Epithelial cell of esophagus (primary cell): ENCODE data around the gene KRT86.

Source experiments
- DNase-seq: peaks from one replicate; pipeline ENCODE4 v3.0.0; 2010; ENCODE audit warnings: low read depth
- H3K4me3 ChIP-seq: 2 replicates; pipeline ENCODE4 v1.5.1; 2011; ENCODE audit warnings: mild to moderate bottlenecking, low read length, control low read depth
- TF ChIP-seq, protein P1 (sequence below): IDR thresholded peaks from 2 replicates; pipeline ENCODE4 v1.5.1; 2011; ENCODE audit warnings: low read depth, mild to moderate bottlenecking, low read length, control low read depth, inconsistent platforms; ENCODE audit not compliant: insufficient read depth; ENCODE audit errors: missing control alignments

The KRT86 gene

DNA sequence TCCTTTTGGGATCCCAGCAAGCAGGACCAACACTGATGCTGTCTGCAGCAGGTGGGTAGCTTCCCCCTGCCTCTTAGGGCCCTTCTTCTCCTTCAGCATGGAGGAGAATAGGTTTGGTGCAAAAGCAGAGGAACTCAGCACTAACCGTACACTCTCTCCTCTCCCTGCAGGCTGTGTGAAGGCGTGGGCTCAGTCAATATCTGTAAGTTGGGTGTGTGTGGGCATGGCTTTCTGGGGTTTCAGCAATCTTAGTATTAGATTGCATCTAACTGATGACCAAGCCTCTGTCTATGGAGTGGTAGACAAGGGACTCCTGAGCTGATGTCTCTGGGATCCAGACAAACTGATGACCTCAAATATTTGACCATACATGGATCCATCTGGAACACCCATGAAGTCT lies 78.5 kb downstream of the KRT86 start:
- TF ChIP-seq, protein P1, sequence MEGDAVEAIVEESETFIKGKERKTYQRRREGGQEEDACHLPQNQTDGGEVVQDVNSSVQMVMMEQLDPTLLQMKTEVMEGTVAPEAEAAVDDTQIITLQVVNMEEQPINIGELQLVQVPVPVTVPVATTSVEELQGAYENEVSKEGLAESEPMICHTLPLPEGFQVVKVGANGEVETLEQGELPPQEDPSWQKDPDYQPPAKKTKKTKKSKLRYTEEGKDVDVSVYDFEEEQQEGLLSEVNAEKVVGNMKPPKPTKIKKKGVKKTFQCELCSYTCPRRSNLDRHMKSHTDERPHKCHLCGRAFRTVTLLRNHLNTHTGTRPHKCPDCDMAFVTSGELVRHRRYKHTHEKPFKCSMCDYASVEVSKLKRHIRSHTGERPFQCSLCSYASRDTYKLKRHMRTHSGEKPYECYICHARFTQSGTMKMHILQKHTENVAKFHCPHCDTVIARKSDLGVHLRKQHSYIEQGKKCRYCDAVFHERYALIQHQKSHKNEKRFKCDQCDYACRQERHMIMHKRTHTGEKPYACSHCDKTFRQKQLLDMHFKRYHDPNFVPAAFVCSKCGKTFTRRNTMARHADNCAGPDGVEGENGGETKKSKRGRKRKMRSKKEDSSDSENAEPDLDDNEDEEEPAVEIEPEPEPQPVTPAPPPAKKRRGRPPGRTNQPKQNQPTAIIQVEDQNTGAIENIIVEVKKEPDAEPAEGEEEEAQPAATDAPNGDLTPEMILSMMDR: no peak
- H3K4me3 ChIP-seq: no peak overlapping the region
- no peak for DNase-seq

DNA sequence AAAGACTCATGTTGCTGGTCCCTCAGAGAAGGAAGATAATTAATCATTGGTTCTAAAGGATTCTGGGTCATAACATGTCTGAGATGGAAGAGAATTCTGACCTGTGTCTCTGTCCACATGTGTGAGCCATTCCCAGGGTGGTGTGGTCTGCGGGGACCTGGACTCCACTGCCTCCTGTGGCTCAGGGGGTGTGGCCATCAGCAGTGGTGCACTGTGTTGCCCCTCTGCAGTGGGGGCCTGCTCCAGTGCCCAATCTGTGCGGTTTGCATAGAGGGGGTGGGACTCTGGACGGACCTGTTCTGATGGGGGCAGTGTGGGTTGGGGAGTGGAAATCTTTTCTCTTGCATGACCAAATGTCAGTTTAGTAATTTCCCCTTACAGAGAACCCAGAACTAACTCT lies 79.3 kb downstream of the KRT86 start:
- TF ChIP-seq, protein P1: no peak
- no peak for DNase-seq
- no peak overlapping the region for H3K4me3 ChIP-seq

DNA sequence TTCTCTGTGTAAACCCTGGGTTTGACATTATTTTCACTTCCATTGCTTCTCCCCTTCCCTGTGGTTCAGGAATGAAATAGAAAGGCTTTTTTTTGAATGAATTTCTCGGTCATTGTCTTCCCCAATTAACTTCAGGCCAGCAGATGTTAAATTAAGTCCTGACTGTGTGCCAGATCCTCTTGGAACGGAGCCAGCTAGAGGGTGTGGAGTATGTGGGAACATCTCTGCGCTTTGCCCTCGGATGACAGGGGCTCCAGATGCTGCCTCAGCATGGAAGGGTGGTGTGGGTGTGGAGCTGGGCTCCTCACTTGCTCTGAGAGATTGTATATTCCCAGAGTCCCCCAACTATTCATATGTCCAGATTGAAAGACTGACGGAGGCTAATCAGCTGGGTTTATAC lies 79.8 kb downstream of the KRT86 start:
- DNase-seq: no peak
- TF ChIP-seq, protein P1: no peak
- no peak overlapping the region for H3K4me3 ChIP-seq

DNA sequence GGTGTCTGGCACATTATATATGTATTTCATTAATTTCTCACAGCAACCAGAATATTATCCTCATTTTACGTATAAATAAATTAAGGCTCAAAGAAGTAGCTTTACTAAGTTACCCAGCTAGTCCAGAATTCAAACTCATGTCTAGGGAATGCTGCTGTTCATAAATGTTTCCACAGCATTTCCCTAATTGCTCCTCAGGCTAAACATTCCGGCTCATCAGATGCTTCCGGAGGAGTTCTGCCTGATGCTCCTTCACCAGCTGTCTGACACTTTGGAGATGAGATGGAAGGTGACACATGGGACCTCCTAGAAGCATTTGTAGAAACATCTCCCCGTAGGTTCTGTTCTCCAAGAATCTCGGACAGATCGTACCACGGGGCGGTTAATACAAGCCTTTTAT lies 80.7 kb downstream of the KRT86 start:
- H3K4me3 ChIP-seq: no peak overlapping the region
- no peak for DNase-seq
- TF ChIP-seq, protein P1: no peak

DNA sequence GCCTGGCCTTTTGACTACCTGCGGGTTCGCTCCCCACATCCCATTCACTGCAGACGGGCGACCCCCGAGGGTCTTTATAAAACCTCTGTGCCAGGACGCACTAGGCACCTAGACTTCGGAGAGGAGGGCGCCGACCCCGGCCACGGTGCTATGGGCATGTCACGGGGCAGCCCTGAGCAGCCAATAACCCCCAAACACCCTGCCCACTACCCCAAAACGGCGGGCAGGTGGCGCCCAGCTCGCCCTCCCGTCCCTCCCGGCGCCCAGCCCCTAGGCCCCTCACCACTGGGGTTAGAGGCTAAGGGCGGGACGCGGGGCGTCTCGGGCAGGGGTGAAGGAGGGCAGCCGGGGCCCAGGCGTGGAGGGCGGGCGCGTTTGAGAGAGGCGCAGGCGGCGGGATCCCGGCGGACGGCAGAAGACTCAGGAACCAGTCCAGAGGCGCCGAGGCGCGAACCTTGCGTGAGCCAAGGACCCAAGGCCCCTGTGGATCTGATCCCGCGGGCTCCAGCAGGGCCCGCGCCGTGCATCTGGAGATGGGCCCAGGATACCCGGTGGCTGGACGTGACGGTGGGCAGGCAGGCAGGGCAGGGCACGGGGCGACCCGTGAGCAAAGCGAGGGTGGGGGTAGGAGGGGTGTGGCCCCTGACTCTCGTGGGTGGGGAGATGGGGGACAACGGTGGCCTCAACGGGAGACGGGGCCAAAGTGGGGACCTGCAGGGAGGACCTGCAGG lies 81.8 kb downstream of the KRT86 start:
- no peak for DNase-seq
- no peak overlapping the region for H3K4me3 ChIP-seq
- TF ChIP-seq, protein P1: no peak

DNA sequence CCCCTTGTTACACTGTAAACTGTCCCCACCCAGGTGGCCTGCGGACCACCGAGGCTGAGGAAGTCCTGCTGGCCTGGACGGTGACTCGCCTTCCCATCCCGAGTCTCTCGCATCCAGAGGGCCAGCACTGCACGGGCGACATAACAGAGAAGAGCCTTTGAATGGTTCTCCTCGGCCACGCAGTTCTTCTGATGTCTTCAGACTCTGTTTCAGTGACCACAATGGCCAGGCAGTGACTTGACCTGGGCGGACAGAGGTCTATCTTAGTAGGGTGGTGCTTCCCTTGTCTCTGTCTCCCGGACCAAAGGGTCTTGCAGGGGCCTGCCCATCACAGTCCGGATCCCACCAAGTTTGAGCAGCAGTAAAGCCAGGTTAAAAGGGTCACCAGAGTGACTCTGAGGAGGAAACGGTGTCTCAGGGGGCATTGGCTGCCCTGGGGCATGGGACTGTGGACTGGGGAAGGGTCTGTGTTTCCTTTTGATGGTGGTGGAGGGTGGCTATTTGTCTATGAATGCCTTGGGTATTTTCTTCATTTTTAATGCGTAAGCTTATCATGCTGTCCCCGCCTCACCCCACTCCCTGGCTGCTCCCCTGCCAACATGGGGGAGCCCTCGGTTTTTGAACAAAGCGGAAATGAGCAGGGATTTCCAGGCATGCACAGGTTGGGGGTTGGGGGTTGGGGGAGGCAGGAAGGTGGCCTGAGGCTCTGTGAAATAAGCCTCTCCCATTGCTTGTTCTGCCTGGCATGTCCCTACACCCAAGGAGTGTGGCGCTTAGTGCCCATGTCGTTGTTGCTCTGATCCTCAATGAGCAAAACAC lies 82.5 kb downstream of the KRT86 start:
- no peak overlapping the region for H3K4me3 ChIP-seq
- TF ChIP-seq, protein P1: no peak
- no peak for DNase-seq
